ENCODE results near the gene PDE8A.

PDE8A gene

DNA sequence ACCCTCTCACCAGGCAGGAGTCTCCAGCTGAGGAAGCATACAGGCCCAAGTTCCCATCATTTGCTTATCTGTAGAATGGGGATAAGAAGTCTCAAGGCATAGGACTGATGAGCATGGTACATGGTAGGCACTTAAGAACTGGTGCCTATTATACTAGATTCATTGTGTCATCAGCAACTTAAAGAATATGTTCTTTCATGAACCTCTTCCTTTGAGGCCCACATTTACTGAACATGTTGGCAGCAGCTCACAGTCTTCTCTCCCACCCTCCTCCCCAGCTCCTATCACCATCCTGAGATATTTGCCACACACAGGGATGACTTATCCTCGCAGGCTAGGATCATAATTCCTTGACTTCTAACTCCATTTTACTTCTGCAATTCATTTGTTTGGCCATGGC is 142.5 kb downstream of the PDE8A start:
- Histone ChIP-seq H3K27me3 (no peaks in the 10 kb centered on the region), H3K4me3 (no peak overlapping the region), H3K27ac (no peak overlapping the region), H3K9me3 (no peaks in the 10 kb centered on the region), H3K36me3 (peaks cover 43 to 69% (median 53%) of the 10 kb centered on the region in 3 donors), H3K4me1 (peaks cover 0 to 6% (median 0%) of the 10 kb centered on the region in 4 donors)
- TF ChIP-seq, protein P1, sequence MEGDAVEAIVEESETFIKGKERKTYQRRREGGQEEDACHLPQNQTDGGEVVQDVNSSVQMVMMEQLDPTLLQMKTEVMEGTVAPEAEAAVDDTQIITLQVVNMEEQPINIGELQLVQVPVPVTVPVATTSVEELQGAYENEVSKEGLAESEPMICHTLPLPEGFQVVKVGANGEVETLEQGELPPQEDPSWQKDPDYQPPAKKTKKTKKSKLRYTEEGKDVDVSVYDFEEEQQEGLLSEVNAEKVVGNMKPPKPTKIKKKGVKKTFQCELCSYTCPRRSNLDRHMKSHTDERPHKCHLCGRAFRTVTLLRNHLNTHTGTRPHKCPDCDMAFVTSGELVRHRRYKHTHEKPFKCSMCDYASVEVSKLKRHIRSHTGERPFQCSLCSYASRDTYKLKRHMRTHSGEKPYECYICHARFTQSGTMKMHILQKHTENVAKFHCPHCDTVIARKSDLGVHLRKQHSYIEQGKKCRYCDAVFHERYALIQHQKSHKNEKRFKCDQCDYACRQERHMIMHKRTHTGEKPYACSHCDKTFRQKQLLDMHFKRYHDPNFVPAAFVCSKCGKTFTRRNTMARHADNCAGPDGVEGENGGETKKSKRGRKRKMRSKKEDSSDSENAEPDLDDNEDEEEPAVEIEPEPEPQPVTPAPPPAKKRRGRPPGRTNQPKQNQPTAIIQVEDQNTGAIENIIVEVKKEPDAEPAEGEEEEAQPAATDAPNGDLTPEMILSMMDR (IDR thresholded peaks at IDR 0.05) = no peak
- intact Hi-C loops (cut with DNase I; ENCODE audit: low total_unique reads) = no loop called here
- no peak for DNase-seq

DNA sequence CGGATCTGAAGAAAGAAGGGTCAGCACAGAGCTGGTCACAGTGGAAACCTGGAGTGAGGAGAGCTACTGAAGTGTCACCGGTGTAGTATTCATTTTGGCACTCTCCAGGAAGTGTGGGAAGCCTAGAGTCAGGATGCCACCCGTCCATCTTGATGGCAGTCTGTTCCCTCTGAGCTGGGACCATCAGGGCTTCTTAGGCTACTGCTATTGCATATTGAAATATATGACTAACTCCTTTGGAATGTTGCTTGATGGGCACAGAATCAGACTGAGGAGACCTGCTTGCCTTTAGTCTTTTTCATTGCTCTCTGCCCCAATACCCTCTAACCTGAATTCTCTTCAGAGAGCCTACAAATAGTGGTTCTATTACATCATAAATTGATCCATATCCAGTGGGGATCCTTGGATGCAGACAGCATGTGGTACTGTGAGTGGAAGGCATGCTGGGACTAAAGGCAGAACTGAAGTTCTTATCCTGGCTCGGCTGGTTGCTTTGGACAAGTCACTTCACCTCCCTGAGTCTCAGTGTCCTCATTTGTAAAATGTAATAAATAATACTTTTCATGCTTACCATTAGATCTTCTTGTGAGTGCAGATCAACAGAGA is 143.5 kb downstream of the PDE8A start:
- Histone ChIP-seq H3K27me3 (no peaks in the 10 kb centered on the region), H3K36me3 (peaks cover 52 to 74% (median 61%) of the 10 kb centered on the region in 3 donors), H3K27ac (no peak overlapping the region), H3K9me3 (no peaks in the 10 kb centered on the region), H3K4me1 (peaks cover 0 to 6% (median 0%) of the 10 kb centered on the region in 4 donors), H3K4me3 (no peak overlapping the region)
- TF ChIP-seq, protein P1 (IDR thresholded peaks at IDR 0.05) = no peak
- intact Hi-C loops (cut with DNase I; ENCODE audit: low total_unique reads) = no loop called here
- no peak for DNase-seq

DNA sequence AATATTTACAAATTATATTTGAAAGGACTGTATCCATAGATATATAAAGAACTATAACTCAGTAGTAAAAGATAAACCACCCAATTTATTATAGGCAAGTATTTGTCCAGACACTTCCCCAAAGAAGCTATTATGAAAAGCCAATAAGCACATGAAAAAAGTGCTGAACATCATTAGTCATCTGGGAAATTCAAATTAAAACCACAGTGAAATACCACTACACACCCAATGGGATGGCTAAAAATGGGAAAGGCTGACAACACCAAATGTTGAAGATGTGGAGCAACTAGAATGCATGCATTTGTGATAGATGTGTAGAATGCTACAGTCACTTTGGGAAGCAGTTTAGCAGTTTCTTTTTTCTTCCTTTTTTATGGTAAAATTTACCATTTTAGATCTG is 147.0 kb downstream of the PDE8A start:
- no peak for DNase-seq
- intact Hi-C loops (cut with DNase I; ENCODE audit: low total_unique reads) = no loop called here
- no peak overlapping the region for H3K27ac ChIP-seq
- no peaks in the 10 kb centered on the region for H3K27me3 ChIP-seq
- TF ChIP-seq, protein P1 (IDR thresholded peaks at IDR 0.05) = no peak
- H3K9me3 ChIP-seq = peaks cover 0 to 4% (median 0%) of the 10 kb centered on the region in 3 donors
- no peak overlapping the region for H3K4me3 ChIP-seq
- peaks cover 0 to 6% (median 0%) of the 10 kb centered on the region in 4 donors for H3K4me1 ChIP-seq
- H3K36me3 ChIP-seq = peaks cover 54 to 77% (median 72%) of the 10 kb centered on the region in 3 donors

DNA sequence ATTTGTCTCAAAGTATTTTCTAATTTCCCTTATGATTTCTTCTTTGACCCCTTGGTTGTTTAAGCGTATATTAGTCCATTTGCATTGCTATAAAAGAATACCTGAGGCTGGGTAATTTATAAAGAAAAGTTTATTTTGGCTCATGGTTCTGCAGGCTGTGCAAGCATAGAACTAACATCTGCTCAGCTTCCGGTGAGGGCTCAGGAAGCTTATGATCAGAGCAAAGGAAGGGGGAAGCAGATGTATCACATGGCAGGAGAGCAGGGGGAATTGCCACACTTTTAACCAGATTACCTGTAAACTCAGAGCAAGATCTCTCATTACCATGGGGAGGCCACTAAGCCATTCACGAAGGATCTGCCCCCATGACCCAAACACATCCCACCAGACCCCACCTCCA is 148.2 kb downstream of the PDE8A start:
- TF ChIP-seq, protein P1 (IDR thresholded peaks at IDR 0.05) = no peak
- H3K9me3 ChIP-seq = peaks cover 0 to 4% (median 0%) of the 10 kb centered on the region in 3 donors
- no peaks in the 10 kb centered on the region for H3K27me3 ChIP-seq
- intact Hi-C loops (cut with DNase I; ENCODE audit: low total_unique reads) = no loop called here
- DNase-seq = no peak
- H3K27ac ChIP-seq = no peak overlapping the region
- H3K4me1 ChIP-seq = peaks cover 0 to under 1% (median 0%) of the 10 kb centered on the region in 4 donors
- peaks cover 54 to 76% (median 75%) of the 10 kb centered on the region in 3 donors for H3K36me3 ChIP-seq
- H3K4me3 ChIP-seq = no peak overlapping the region

DNA sequence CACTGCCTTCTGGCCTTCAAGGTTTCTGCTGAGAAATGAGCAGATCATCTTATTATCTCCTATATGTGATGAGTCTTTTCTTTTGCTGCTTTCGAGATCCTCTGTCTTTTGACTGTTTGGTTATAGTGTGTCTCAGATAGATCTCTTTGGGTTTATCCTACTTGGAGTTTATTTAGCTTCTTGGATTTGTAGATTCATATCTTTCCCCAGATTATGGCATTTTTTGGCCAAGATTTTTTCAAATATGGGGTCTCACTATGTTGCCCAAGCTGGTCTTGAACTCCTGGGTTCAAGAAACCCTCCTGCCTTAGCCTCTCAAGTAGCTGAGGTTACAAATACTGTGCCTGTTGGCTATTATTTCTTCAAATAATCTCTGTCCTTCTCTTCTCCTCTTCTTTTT is 150.3 kb downstream of the PDE8A start:
- Histone ChIP-seq H3K27ac (no peak overlapping the region), H3K4me1 (no peaks in the 10 kb centered on the region), H3K4me3 (no peak overlapping the region), H3K9me3 (peaks cover 0 to 4% (median 0%) of the 10 kb centered on the region in 3 donors), H3K36me3 (peaks cover 58 to 83% (median 76%) of the 10 kb centered on the region in 3 donors), H3K27me3 (no peaks in the 10 kb centered on the region)
- TF ChIP-seq, protein P1 (IDR thresholded peaks at IDR 0.05) = no peak
- intact Hi-C loops (cut with DNase I; ENCODE audit: low total_unique reads) = no loop called here
- no peak for DNase-seq

Data from tibial artery (tissue), 4 donors.